H1 (cell line): Measurements from ENCODE around the gene CMIP. TPM values are rescaled to one million over a fixed set of nuclear protein-coding genes. Genes with fewer than 3 reads are reported as not detected.

Experiments used
- CTCF ChIA-PET: fragments of 300-600 bp; sonication (Branson Sonifier 250); formaldehyde crosslinking; loops from one replicate; lab custom pipeline; 2021; ENCODE audit not compliant: partially characterized antibody; lab: Charles Lee
- POLR2A ChIA-PET: fragments of 300-600 bp; sonication (Branson Sonifier 250); formaldehyde crosslinking; loops from one replicate; lab custom pipeline; 2021; ENCODE audit warnings: inconsistent platforms; ENCODE audit not compliant: partially characterized antibody; lab: Charles Lee
- DNase-seq, 2 experiments: peaks; one replicate each; pipeline versions ENCODE4 v3.0.0 to v3.0.0-alpha.2; 2010 to 2022; ENCODE audit warnings: low spot score in 2 of 2, low read depth in 1 of 2, mixed read lengths in 1 of 2
- FAIRE-seq: peaks from 2 replicates; lab custom pipeline; 2011; peaks lifted over from hg19 to GRCh38; lab: Jason Lieb, UNC
- H2AFZ ChIP-seq: 2 replicates; pipeline ENCODE4 v1.8.1; 2012; ENCODE audit warnings: low read length, inconsistent platforms
- H2AK5ac ChIP-seq: 2 replicates; pipeline ENCODE4 v1.6.1; 2013; ENCODE audit warnings: low read depth, low read length
- H2BK120ac ChIP-seq: replicated peaks from 2 replicates; pipeline ENCODE3; 2013; ENCODE audit warnings: low read depth, low read length, inconsistent platforms
- H2BK12ac ChIP-seq: 2 replicates; pipeline ENCODE4 v1.6.1; 2013; ENCODE audit warnings: low read depth, low read length
- H2BK15ac ChIP-seq: 2 replicates; pipeline ENCODE4 v1.6.1; 2013; ENCODE audit warnings: low read length
- H2BK20ac ChIP-seq: 2 replicates; pipeline ENCODE4 v1.6.1; 2013; ENCODE audit warnings: low read length
- H2BK5ac ChIP-seq: 2 replicates; pipeline ENCODE4 v1.6.1; 2013; ENCODE audit warnings: low read depth, low read length
- H3K14ac ChIP-seq: 2 replicates; pipeline ENCODE4 v1.6.1; 2013; ENCODE audit warnings: inconsistent platforms; ENCODE audit not compliant: insufficient read length
- H3K18ac ChIP-seq: 2 replicates; pipeline ENCODE4 v1.6.1; 2013; ENCODE audit warnings: low read length; ENCODE audit errors: extremely low read depth
- H3K23ac ChIP-seq: 2 replicates; pipeline ENCODE4 v1.6.1; 2013; ENCODE audit warnings: inconsistent platforms; ENCODE audit not compliant: insufficient read length
- H3K23me2 ChIP-seq: 2 replicates; pipeline ENCODE4 v1.6.1; 2013; ENCODE audit warnings: low read depth, low read length
- H3K27ac ChIP-seq: 2 replicates; pipeline ENCODE4 v1.6.1; 2011; ENCODE audit warnings: low read depth, low read length, inconsistent platforms
- H3K27me3 ChIP-seq, 4 experiments: replicated peaks in 1 of 4; 1 replicate in 1 of 4; 2 replicates in 3 of 4; pipeline versions ENCODE4 v1.6.1 to v1.8.1; 2011 to 2013; ENCODE audit warnings: low read length in 3 of 4, mild to moderate bottlenecking in 3 of 4, inconsistent platforms in 2 of 4, mixed read lengths in 2 of 4, moderate library complexity in 1 of 4; ENCODE audit not compliant: control insufficient read depth in 3 of 4, insufficient read depth in 3 of 4; ENCODE audit errors: extremely low read depth in 1 of 4
- H3K36me3 ChIP-seq, 4 experiments: 2 replicates each; pipeline versions ENCODE4 v1.6.1 to v1.8.1; 2011 to 2013; ENCODE audit warnings: mild to moderate bottlenecking in 4 of 4, low read length in 3 of 4, moderate library complexity in 2 of 4, control low read depth in 1 of 4, inconsistent platforms in 1 of 4; ENCODE audit not compliant: insufficient read depth in 4 of 4, control insufficient read depth in 2 of 4
- H3K4ac ChIP-seq: replicated peaks from 2 replicates; pipeline ENCODE3; 2013; ENCODE audit warnings: low read length, low read depth, mixed read lengths, inconsistent platforms; ENCODE audit not compliant: insufficient read length
- H3K4me1 ChIP-seq, 4 experiments: replicated peaks in 1 of 4; 1 replicate in 1 of 4; 2 replicates in 3 of 4; pipeline versions ENCODE4 v1.6.1 to v1.8.1; 2011 to 2013; ENCODE audit warnings: low read length in 3 of 4, inconsistent platforms in 2 of 4, mixed read lengths in 1 of 4; ENCODE audit not compliant: insufficient read depth in 4 of 4, control insufficient read depth in 3 of 4
- H3K4me2 ChIP-seq, 2 experiments: 2 replicates each; pipeline versions ENCODE4 v1.6.1 to v1.8.1; 2011 to 2013; ENCODE audit warnings: low read depth in 2 of 2, low read length in 2 of 2, control low read depth in 1 of 2, inconsistent platforms in 1 of 2, mild to moderate bottlenecking in 1 of 2; ENCODE audit not compliant: insufficient read depth in 1 of 2
- H3K4me3 ChIP-seq, 4 experiments: fragments of 200-600, 300-600 bp in 1 of 4; sonication (generic), shearing (Covaris generic), sonication (Bioruptor Twin) in 1 of 4; 2 replicates each; pipeline versions ENCODE4 v1.5.1 to v1.8.1; 2011 to 2016; ENCODE audit warnings: low read length in 4 of 4, low read depth in 3 of 4, control low read depth in 2 of 4, inconsistent platforms in 2 of 4, mild to moderate bottlenecking in 2 of 4, mixed read lengths in 1 of 4, moderate library complexity in 1 of 4; ENCODE audit not compliant: insufficient read depth in 2 of 4; ENCODE audit errors: extremely low read depth in 1 of 4
- H3K56ac ChIP-seq: replicated peaks from 2 replicates; pipeline ENCODE3; 2013; ENCODE audit warnings: low read depth, mild to moderate bottlenecking, mixed read lengths, low read length, inconsistent platforms; ENCODE audit not compliant: insufficient read length
- H3K79me1 ChIP-seq: 2 replicates; pipeline ENCODE4 v1.6.1; 2013; ENCODE audit warnings: low read depth, low read length, control low read depth
- H3K79me2 ChIP-seq, 2 experiments: 2 replicates each; pipeline versions ENCODE4 v1.6.1 to v1.8.1; 2012 to 2013; ENCODE audit warnings: low read length in 2 of 2, mild to moderate bottlenecking in 2 of 2, inconsistent platforms in 1 of 2; ENCODE audit not compliant: insufficient read depth in 2 of 2, control insufficient read depth in 1 of 2
- H3K9ac ChIP-seq, 4 experiments: replicated peaks in 1 of 4; 1 replicate in 1 of 4; 2 replicates in 3 of 4; pipeline versions ENCODE4 v1.6.1 to v1.8.1; 2011 to 2013; ENCODE audit warnings: low read depth in 3 of 4, low read length in 3 of 4, control low read depth in 2 of 4, mild to moderate bottlenecking in 2 of 4, moderate library complexity in 2 of 4, inconsistent platforms in 1 of 4; ENCODE audit errors: extremely low read depth in 1 of 4
- H3K9me3 ChIP-seq, 2 experiments: 2 replicates each; pipeline versions ENCODE4 v1.6.1 to v1.8.1; 2012 to 2013; ENCODE audit warnings: mild to moderate bottlenecking in 2 of 2, moderate library complexity in 2 of 2, control low read depth in 1 of 2, inconsistent platforms in 1 of 2, low read depth in 1 of 2, low read length in 1 of 2, mixed read lengths in 1 of 2; ENCODE audit not compliant: insufficient read depth in 2 of 2
- H4K20me1 ChIP-seq, 2 experiments: replicated peaks in 1 of 2; 2 replicates each; pipeline versions ENCODE3 to v1.8.1; 2011 to 2013; ENCODE audit warnings: inconsistent platforms in 2 of 2, low read length in 2 of 2, mild to moderate bottlenecking in 1 of 2; ENCODE audit not compliant: insufficient read depth in 2 of 2, control insufficient read depth in 1 of 2
- H4K5ac ChIP-seq: 2 replicates; pipeline ENCODE4 v1.6.1; 2013; ENCODE audit warnings: low read length, low read depth, mixed read lengths, inconsistent platforms; ENCODE audit not compliant: insufficient read length
- H4K8ac ChIP-seq: 2 replicates; pipeline ENCODE4 v1.8.0; 2013; ENCODE audit warnings: mild to moderate bottlenecking, moderate library complexity, low read length, inconsistent platforms; ENCODE audit not compliant: insufficient read depth; ENCODE audit errors: extremely low read depth
- H4K91ac ChIP-seq: replicated peaks from 2 replicates; pipeline ENCODE3; 2013; ENCODE audit warnings: low read length, mixed read lengths, inconsistent platforms; ENCODE audit not compliant: insufficient read length
- CBX5 ChIP-seq: fragments of 300-800, 300-1000 bp; sonication (generic); IDR thresholded peaks from 2 replicates; pipeline ENCODE4 v1.7.1; 2016; ENCODE audit warnings: antibody characterized with exemption, low read length, low read depth
- JUND ChIP-seq: IDR thresholded peaks from 2 replicates; pipeline ENCODE4 v1.6.1; 2011; ENCODE audit warnings: mild to moderate bottlenecking, improper control_type of control experiment, low read length
- MAX ChIP-seq: IDR thresholded peaks from 2 replicates; pipeline ENCODE4 v1.6.1; 2012; ENCODE audit warnings: inconsistent platforms
- PHF8 ChIP-seq: fragments of 200-600 bp; sonication (generic); conservative IDR thresholded peaks from 2 replicates; pipeline ENCODE4 v1.7.1; 2012; ENCODE audit warnings: low read depth, mild to moderate bottlenecking, inconsistent platforms, low read length, moderate library complexity
- POLR2AphosphoS5 ChIP-seq: IDR thresholded peaks from 2 replicates; pipeline ENCODE4 v1.6.1; 2011; ENCODE audit warnings: low read depth, low read length
- RBBP5 ChIP-seq: IDR thresholded peaks from 2 replicates; pipeline ENCODE4 v1.7.1; 2012; ENCODE audit warnings: low read depth, mild to moderate bottlenecking, inconsistent platforms, low read length, moderate library complexity, borderline replicate concordance
- SRF ChIP-seq: IDR thresholded peaks from 2 replicates; pipeline ENCODE4 v1.6.1; 2011; ENCODE audit warnings: mild to moderate bottlenecking, low read depth, low read length, moderate library complexity
- WGBS, 2 experiments: shearing (Covaris generic) in 1 of 2; methylation state at CpG; one replicate each; pipeline versions ENCODE4 v1.1.6 to v1.1.7; 2013 to 2015; ENCODE audit warnings: low lambda C conversion rate in 2 of 2, mixed read lengths in 2 of 2, inconsistent platforms in 1 of 2, low coverage in 1 of 2, missing lambda C conversion rate in 1 of 2; ENCODE audit not compliant: insufficient replicate concordance in 2 of 2, insufficient coverage in 1 of 2, insufficient read length in 1 of 2; ENCODE audit errors: extremely low coverage in 1 of 2, missing lambda C conversion rate in 1 of 2; 5-methylcytosine and 5-hydroxymethylcytosine counted together
- polyA plus RNA-seq, 7 experiments: library from polyadenylated mRNA; depleted of rRNA in 3 of 7; stranded (reverse) in 5 of 7; unstranded in 2 of 7; fragments of >200 nt in 5 of 7; fragments of 200-250 nt in 2 of 7; gene quantifications; 1 replicate in 5 of 7; 2 replicates in 1 of 7; 4 replicates in 1 of 7; pipeline versions ENCODE4 v1.2.1 to v1.2.3, GENCODE V29; 2011 to 2013; ENCODE audit warnings: missing spikeins in 2 of 7, mixed read lengths in 2 of 7
- total RNA-seq: library from RNA; stranded (reverse); fragmentation: NEBNext Ultra II Directional; extraction: Animal tissue kit (Norgen Biotek cat#: 25700); gene quantifications from 2 replicates; pipeline ENCODE4 v1.2.1, GENCODE V29; 2021

Gene CMIP
- total and polyA plus RNA-seq, 2 of the 8 experiments (the other 6 are each of a cell fraction or from before 2014, with no cell fraction given), result 7.9 to 53.2 TPM

GRCh38 chr16:81473969-81474959 lies 29.7 kb downstream of the CMIP start:
- Histone ChIP-seq H3K23me2 (no peaks in the 10 kb centered on the region), H3K14ac (no peak overlapping the region), H2BK5ac (no peak overlapping the region), H2AK5ac (no peak overlapping the region), H3K4me2 (no peak overlapping the region), H3K9me3 (no peaks in the 10 kb centered on the region), H2BK20ac (no peak overlapping the region), H3K9ac (no peak overlapping the region), H2BK120ac (no peak overlapping the region), H4K91ac (no peak overlapping the region), H4K5ac (no peak overlapping the region), H2AFZ (no peak overlapping the region), H3K79me1 (peaks cover 26% of the 10 kb centered on the region), H3K4me1 (peaks cover 0 to 22% (median 2%) of the 10 kb centered on the region in 4 experiments; a peak in 4 of 7 replicates), H3K18ac (no peak overlapping the region), H2BK12ac (no peak overlapping the region), H3K56ac (no peak overlapping the region), H3K27ac (no peak overlapping the region), H3K23ac (no peak overlapping the region), H3K4ac (no peak overlapping the region), H4K20me1 (peaks cover 25 to 41% of the 10 kb centered on the region in 2 experiments), H3K4me3 (no peak overlapping the region), H3K79me2 (peaks cover 11 to 93% of the 10 kb centered on the region in 2 experiments), H4K8ac (no peak overlapping the region), H2BK15ac (no peak overlapping the region), H3K27me3 (no peaks in the 10 kb centered on the region), H3K36me3 (peaks cover 0 to 8% (median 2%) of the 10 kb centered on the region in 4 experiments; a peak in 2 of 8 replicates)
- ChIA-PET POLR2A (interaction anchor here (0.7 to 1.4 kb wide), 2 partner anchors 16 to 427 kb away, joined by 3 read pairs; no protein-coding TSS in a partner anchor), CTCF (interaction anchor here (0.9 to 1.0 kb wide), 2 partner anchors 11 to 25 kb away, joined by 3 read pairs; no protein-coding TSS in a partner anchor)
- FAIRE-seq (no peak), DNase-seq (no peak)
- WGBS, 2 experiments, result 92 to 100% methylated on average over 1 to 17 of the region's 20 CpGs
- TF ChIP-seq SRF (no peak), JUND (no peak), MAX (no peak), POLR2AphosphoS5 (no peak), RBBP5 (no peak), CBX5 (no peak), PHF8 (no peak)
